Measurements from ENCODE around the gene MICAL3. TPM values are rescaled to one million over a fixed set of nuclear protein-coding genes. Genes with fewer than 3 reads are reported as not detected.
"Not testable (repeated sequence)": the region's sequence is repeated elsewhere in the genome, so short reads cannot be mapped to it uniquely, and the experiment has no call there.

The MICAL3 gene
- total and polyA plus RNA-seq, 3 donors from 2014 or later = 103 to 106 (median 104) TPM

DNA sequence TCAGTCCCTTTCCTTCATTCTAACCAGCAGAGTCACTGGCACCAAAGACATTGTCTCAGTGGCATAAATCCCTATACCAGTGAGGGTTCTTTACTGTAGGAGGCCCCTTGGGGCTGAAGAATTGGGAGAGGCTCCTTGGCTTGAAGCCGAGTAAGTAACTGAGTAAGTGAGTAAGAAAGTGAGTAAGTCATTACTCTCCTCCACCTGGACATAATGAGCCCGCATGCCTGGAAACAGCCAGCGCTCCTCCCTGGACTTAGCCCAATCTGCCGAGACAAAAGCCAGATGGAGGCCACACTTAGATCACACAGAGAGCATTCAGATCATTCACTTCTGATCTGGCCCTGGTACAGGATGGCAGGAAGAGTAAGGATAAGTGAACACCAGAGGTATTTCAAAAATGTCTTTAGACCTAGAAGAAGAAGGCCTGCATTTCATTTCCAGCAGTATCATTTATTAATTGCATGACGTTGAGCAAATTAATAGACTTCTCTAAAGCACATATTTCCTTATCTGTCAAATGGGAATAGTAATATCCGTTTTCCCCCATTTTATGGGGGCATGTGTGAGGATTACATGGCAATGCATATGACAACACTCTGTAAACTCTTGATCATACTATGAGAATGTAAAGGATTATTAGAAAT, 8.2 kb upstream of the MICAL3 start:
- H3K4me3 ChIP-seq = no peak overlapping the region
- no peaks in the 10 kb centered on the region for H3K9me3 ChIP-seq
- H3K27me3 ChIP-seq = no peaks in the 10 kb centered on the region
- H3K27ac ChIP-seq = no peak overlapping the region
- 59 to 88% methylated on average over 5 to 6 of the region's 6 CpGs for WGBS, 2 donors
- H3K4me1 ChIP-seq = no peaks in the 10 kb centered on the region
- DNase-seq = no peak
- intact Hi-C loops (cut with DNase I; ENCODE audit: low total_unique reads) = no loop called here
- no peaks in the 10 kb centered on the region for H3K36me3 ChIP-seq (ENCODE audit: low read depth, missing control alignments)
- TF ChIP-seq POLR2A (IDR thresholded peaks at IDR 0.05) = no peak
- TF ChIP-seq, protein P1, sequence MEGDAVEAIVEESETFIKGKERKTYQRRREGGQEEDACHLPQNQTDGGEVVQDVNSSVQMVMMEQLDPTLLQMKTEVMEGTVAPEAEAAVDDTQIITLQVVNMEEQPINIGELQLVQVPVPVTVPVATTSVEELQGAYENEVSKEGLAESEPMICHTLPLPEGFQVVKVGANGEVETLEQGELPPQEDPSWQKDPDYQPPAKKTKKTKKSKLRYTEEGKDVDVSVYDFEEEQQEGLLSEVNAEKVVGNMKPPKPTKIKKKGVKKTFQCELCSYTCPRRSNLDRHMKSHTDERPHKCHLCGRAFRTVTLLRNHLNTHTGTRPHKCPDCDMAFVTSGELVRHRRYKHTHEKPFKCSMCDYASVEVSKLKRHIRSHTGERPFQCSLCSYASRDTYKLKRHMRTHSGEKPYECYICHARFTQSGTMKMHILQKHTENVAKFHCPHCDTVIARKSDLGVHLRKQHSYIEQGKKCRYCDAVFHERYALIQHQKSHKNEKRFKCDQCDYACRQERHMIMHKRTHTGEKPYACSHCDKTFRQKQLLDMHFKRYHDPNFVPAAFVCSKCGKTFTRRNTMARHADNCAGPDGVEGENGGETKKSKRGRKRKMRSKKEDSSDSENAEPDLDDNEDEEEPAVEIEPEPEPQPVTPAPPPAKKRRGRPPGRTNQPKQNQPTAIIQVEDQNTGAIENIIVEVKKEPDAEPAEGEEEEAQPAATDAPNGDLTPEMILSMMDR (IDR thresholded peaks at IDR 0.05) = no peak

DNA sequence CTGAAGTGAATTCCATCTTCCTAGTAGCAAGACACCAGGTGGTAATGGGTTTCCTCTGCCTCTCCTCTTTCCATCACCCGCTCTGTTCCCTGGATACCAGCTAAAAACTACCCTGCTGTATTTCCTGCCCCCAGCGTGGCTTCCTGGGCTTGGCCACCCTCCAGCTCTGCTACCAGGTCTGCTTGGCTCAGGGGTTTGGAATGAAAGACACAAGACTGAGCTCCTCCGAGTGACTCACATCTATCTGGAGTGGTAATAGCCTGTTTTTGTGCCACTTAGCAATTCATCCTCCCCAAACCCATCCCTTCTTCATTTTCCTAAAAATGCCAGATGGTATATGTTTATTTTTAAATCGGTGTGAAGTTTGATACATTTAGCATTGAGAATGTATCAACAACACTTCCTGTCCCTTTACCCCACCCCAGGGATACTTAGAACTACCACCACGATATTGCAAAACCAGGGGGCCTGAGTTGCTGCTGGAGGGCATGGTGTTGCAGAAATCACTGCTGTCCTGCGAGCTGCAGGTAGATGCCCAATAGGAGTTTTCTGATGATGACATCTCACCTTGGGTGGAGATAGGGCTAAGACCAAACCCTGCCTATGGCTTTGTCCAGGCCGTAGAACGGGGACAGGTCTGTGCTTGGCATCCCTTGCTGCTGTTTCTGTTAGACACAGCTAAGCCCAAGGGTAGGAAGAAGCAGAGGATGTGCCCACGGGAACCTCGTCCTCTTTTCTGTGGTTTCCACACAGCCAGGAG, 7.5 kb upstream of the MICAL3 start:
- no peak overlapping the region for H3K27ac ChIP-seq
- 81% methylated on average over 9 to 10 of the region's 10 CpGs for WGBS, 2 donors
- H3K4me1 ChIP-seq = no peaks in the 10 kb centered on the region
- H3K27me3 ChIP-seq = no peaks in the 10 kb centered on the region
- no peaks in the 10 kb centered on the region for H3K36me3 ChIP-seq (ENCODE audit: low read depth, missing control alignments)
- no peaks in the 10 kb centered on the region for H3K9me3 ChIP-seq
- no peak for DNase-seq
- intact Hi-C loops (cut with DNase I; ENCODE audit: low total_unique reads) = no loop called here
- TF ChIP-seq, protein P1 (IDR thresholded peaks at IDR 0.05) = no peak
- TF ChIP-seq POLR2A (IDR thresholded peaks at IDR 0.05) = no peak
- H3K4me3 ChIP-seq = no peak overlapping the region

DNA sequence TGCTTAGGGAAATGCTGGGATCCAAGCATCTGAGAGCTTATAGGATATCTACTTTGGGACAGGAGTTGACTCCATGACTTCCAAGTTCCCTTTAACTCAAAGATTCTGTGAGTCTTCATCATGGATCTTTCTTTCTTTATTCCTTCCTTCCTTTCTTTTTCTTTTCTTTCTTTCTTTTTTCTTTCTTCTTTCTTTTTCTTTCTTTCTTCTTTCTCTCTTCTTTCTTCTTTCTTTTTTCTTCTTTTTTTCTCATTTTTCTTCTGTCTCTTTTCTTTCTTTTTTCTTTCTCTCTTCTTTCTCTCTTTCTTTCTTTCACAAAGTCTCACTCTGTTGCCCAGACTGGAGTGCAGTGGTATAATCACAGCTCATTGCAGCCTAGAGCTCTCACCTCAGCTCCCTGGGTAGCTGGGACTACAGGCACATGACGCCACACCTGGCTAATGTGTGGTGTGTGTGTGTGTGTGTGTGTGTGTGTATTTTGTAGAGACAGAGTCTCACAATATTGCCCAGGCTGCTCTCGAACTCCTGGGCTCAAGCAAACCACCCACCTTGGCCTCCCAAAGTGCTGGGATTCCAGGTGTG, 5.4 kb upstream of the MICAL3 start:
- H3K4me1 ChIP-seq = peaks cover 2% of the 10 kb centered on the region
- H3K27me3 ChIP-seq = no peaks in the 10 kb centered on the region
- no peaks in the 10 kb centered on the region for H3K36me3 ChIP-seq (ENCODE audit: low read depth, missing control alignments)
- no peaks in the 10 kb centered on the region for H3K9me3 ChIP-seq
- no peak for DNase-seq
- TF ChIP-seq, protein P1 (IDR thresholded peaks at IDR 0.05) = no peak
- TF ChIP-seq POLR2A (IDR thresholded peaks at IDR 0.05) = no peak
- intact Hi-C loops (cut with DNase I; ENCODE audit: low total_unique reads) = no loop called here
- no peak overlapping the region for H3K4me3 ChIP-seq
- no peak overlapping the region for H3K27ac ChIP-seq
- 91 to 95% methylated on average over 2 of the region's 2 CpGs for WGBS, 2 donors

DNA sequence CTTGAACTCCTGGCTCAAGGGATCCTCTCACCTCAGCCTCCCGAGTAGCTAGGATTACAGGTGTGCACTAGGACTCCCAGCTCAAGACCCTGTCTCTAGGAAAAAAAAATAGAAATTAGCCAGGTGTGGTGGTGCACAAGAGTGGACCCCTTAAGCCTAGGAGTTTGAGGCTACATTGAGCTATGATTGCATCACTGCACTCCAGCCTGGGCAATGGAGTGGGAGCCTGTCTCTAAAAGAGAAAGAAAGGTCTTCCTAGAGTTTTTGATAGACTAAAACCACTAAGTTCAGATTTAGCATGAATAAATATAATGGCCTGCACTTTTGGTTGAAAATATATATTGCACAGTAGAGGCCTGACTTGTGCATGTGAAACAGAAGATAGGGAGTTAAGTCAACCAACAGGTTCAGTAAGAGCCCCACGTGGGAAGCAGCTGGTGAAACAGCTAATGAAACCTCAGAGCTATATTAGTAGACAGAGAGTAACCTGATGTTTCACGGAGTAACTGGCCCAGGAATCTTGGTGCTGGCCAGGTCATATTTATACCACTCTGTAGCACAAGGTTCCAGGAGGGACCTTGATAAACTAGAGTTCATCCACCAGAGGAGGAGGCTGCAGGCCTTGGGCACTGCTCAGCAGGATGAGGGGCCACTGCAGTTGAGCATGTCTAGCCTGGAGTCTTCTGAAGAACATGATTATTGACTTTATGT, 4.6 kb upstream of the MICAL3 start:
- WGBS, 2 donors = 60 to 66% methylated on average over 3 of the region's 3 CpGs
- H3K9me3 ChIP-seq = no peaks in the 10 kb centered on the region
- H3K4me3 ChIP-seq = no peak overlapping the region
- no peak for TF ChIP-seq POLR2A (IDR thresholded peaks at IDR 0.05)
- TF ChIP-seq, protein P1 (IDR thresholded peaks at IDR 0.05) = no peak
- intact Hi-C loops (cut with DNase I; ENCODE audit: low total_unique reads) = no loop called here
- H3K36me3 ChIP-seq (ENCODE audit: low read depth, missing control alignments) = no peaks in the 10 kb centered on the region
- no peak overlapping the region for H3K27ac ChIP-seq
- no peaks in the 10 kb centered on the region for H3K27me3 ChIP-seq
- no peak for DNase-seq
- H3K4me1 ChIP-seq = peaks cover 4% of the 10 kb centered on the region

DNA sequence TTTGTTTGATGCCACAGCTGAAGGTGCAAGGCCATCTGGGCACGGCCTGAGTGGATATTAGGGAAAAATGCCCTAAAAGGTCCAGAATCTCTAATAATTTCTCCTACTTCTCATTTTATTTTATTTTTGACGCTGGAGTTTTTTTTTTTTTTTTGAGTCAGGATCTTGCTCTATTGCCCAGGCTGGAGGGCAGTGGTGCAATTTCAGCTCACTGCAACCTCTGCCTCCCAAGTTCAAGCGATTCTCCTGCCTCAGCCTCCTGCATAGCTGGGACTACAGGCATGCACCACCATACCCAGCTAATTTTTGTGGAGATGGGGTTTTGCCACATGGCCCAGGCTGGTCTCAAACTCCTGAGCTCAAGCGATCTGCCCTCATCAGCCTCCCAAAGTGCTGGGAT, 1.5 kb upstream of the MICAL3 start:
- intact Hi-C loops (cut with DNase I; ENCODE audit: low total_unique reads); H3K4me3 ChIP-seq; H3K27me3 ChIP-seq; H3K27ac ChIP-seq; H3K4me1 ChIP-seq; DNase-seq; H3K36me3 ChIP-seq (ENCODE audit: low read depth, missing control alignments); H3K9me3 ChIP-seq: not testable (repeated sequence)
- 82 to 83% methylated on average over 4 of the region's 4 CpGs for WGBS, 2 donors

Measured in testis (tissue), 3 donors.